Stimulated activated CD4-positive, alpha-beta T cell treated with anti-CD3 and anti-CD28 coated beads, Interleukin-15, amount 100 ng/mL, for 24 hours (primary cell): ENCODE results near the gene NFKBIE.
"Not testable (repeated sequence)": the region's sequence is repeated elsewhere in the genome, so short reads cannot be mapped to it uniquely, and the experiment has no call there.

Experiments
- DNase-seq: peaks from one replicate; pipeline ENCODE4 v3.0.0-alpha.2; 2020

Gene NFKBIE

GRCh38 chr6:44265007-44265721 is at the start of gene NFKBIE:
Gene NFKBIE (minus strand): TSS chr6:44265551. CDS start chr6:44265346, 205 bp downstream.
- DNase-seq, result peak; percentile 95

- DNase-seq, result not testable (repeated sequence)
Measured at GRCh38 chr6:44314657-44315056, 49.3 kb upstream of the NFKBIE start.

- peak; percentile 95 for DNase-seq
Measured at GRCh38 chr6:44312901-44313788, 47.8 kb upstream of the NFKBIE start, which contains the start of gene AARS2. Gene AARS2 (minus strand): TSS chr6:44313347. CDS start chr6:44313323, 24 bp downstream.

GRCh38 chr6:44311767-44312166 is 46.4 kb upstream of the NFKBIE start:
- no peak for DNase-seq

- no peak for DNase-seq
Measured at GRCh38 chr6:44311304-44311703, 46.0 kb upstream of the NFKBIE start.

GRCh38 chr6:44310241-44310640 is 44.9 kb upstream of the NFKBIE start:
- DNase-seq, result no peak

- DNase-seq, result no peak
Measured at GRCh38 chr6:44309631-44310030, 44.3 kb upstream of the NFKBIE start.

- no peak for DNase-seq
Measured at GRCh38 chr6:44309092-44309491, 43.7 kb upstream of the NFKBIE start.

- no peak for DNase-seq
Measured at GRCh38 chr6:44307217-44307616, 41.9 kb upstream of the NFKBIE start.

GRCh38 chr6:44306710-44307109 is 41.4 kb upstream of the NFKBIE start:
- DNase-seq, result no peak

GRCh38 chr6:44305200-44305725 is 39.9 kb upstream of the NFKBIE start:
- DNase-seq, result no peak

GRCh38 chr6:44304282-44305199 is 39.2 kb upstream of the NFKBIE start:
- DNase-seq, result peak; percentile 47

- DNase-seq, result no peak
Measured at GRCh38 chr6:44303842-44304241, 38.5 kb upstream of the NFKBIE start.

- no peak for DNase-seq
Measured at GRCh38 chr6:44302856-44303255, 37.5 kb upstream of the NFKBIE start.

- no peak for DNase-seq
Measured at GRCh38 chr6:44301782-44302564, 36.6 kb upstream of the NFKBIE start.

GRCh38 chr6:44301106-44301505 is 35.8 kb upstream of the NFKBIE start:
- no peak for DNase-seq

GRCh38 chr6:44300292-44300823 is 35.0 kb upstream of the NFKBIE start:
- DNase-seq, result no peak

GRCh38 chr6:44298864-44299263 is 33.5 kb upstream of the NFKBIE start:
- DNase-seq, result no peak

GRCh38 chr6:44298055-44298803 is 32.9 kb upstream of the NFKBIE start:
- peak; percentile 18 for DNase-seq
